CD4-positive, alpha-beta T cell treated with Interleukin-21 for 1 hour (primary cell): ENCODE data around the gene PAPPA.

Experiments
- DNase-seq: peaks from one replicate; pipeline ENCODE4 v3.0.0-alpha.2; 2020

Gene PAPPA

DNA sequence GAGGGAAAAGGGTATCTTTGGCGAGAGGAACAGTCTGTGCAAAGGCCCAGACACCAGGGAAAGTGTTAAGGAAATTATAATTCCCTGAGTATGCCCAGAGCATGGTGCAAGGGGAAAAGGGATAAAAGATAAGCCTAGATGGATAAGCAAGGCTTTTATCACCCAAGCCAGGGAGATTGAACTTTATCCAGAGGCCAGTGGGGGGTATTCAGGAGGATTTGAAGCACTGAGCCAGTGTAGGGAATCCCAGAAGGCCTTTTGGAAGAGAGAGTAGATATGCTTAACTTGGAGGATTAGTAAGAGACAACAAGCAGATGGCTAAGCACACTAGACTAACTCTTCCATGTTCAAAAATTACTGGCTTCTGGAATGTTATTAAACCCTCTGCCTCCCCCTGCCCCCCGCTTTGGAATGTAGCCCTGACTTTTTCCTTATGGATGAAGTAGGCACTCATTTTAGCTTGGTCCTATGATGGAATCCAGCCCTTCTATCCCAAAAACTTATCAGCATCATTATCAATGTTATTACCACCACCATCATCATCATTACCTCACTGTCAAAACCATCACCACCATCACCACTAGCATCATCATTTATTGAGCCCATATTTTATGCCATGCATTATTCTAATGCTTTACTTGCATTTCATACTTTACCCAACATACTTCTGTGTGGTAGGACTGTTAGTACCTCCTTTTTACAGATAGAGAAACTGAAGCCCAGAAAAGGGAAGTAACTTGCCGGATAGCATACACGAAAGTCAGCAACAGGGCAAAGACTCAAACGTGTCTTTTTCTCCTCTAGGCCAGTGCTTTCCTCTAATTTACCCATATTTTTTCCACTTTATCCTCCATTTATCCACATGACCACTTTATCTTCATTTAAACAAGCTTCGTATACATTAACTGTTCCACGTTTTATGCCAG is 237.0 kb downstream of the PAPPA start:
- DNase-seq = no peak

DNA sequence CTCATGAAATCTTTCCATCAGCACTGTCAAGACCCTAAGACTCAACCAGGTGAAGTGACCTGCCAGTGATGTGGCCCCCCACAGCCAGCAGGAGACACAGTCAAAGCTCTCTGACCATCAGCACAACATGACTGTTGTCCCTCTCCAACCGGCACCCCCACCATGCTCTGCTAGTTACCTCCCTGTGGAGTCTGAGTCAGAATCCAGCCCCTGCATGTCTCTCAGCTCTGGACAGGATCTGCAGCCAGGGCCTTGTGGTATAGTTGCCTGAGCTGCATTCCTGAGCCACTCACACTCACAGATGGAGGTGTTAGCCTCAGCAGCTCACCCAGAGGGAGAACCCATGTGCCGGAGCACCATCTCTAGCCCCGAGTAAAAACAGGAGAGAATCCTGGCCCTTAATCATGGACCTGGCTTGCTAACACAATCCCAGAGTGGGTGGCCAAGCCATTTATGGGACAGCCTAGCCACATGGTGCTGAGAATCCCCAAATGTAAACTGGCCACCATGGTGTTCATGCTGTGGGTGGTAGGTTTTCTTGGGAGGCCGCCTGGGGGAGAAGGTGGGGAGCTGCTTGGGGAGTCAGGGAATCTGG is 237.8 kb downstream of the PAPPA start:
- DNase-seq = no peak

DNA sequence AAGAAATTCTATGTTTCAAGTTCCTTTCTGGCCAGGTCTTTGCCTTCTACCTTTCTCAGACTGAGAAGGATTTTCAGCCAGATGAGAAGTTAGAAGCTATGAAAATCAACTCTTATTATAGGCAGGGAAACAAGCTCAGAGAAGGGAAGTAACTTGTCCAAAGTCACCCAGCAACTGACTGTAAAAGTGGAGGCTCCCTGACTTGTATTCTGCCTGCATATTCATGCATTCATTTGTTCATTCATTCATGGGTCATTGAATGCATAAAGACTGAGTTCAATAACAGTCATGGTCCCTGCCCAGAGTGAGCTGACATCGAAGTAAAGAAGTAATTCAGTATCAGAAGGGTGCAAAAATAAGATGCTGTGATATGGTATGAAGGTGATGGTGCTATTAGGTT is 239.6 kb downstream of the PAPPA start:
- no peak for DNase-seq

DNA sequence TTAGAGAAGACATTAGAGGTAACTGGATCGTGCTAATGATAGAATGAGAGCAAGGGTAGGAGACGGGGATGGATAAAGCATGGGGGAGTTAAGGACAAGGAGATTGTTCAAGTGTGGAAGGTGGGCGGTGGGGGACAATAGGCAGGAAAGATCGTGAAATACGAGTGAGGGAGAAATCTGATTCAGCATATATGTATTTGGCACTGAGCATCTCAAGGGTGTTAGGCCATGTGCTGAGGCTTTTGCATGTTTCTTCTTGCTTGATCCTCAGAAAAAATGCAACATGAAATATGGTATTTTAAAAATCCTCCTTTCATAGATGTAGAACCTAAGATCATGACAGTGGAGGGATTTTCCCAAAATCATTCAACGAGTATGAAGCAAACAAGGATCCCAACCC is 240.5 kb downstream of the PAPPA start:
- DNase-seq = no peak

DNA sequence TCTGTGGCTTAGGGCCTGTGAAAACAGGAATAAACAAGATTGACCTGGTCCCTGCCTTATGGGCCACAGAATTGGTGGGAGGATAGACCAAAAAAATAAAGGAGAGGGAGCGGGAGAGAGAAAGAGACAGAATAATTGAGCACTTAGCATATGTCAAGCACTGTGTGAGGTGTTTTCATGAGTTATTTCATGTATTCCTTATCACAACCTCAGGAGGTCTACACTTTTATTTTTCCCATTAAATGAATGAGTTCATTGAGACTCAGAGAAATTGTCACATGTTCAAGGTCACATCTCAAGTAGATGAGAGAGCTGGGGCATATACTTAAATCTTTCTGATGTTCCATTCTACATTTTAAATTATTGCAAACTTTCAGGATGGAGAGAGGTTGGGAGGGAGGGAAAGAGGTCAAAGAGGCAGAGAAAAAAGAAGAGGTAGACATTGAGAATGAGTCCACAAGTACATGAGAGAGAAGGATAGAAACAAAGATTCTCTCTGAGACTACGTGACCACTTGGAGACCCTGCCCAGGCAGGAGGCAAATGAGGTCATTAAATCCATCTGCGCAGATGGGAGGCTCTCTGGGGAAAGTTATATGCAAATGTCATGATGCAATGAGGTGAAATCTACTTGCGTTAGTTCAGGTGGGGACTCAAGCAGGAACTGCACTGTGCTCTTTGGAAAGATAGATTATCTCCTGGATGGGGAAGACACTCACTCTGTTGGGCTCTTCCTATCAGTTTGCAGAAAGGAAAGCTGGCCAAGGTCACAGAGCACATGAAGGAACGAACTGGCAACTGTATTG is 241.5 kb downstream of the PAPPA start:
- no peak for DNase-seq

DNA sequence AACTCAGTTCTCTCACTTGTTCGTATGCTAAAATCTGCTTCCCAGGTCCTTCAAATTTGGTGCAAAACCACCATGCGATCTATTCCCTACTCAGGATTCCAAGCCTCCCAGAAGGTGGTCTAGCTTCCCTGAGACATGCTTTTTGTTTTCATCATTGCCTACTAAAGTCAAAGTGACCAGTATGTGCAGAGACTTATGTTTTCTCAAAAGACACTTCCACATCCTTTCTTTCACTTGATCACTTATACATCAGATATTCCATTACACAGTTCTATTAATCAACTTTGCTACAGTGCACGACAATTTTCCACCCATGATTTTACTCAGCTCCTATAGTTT is 242.1 kb downstream of the PAPPA start:
- DNase-seq = no peak

DNA sequence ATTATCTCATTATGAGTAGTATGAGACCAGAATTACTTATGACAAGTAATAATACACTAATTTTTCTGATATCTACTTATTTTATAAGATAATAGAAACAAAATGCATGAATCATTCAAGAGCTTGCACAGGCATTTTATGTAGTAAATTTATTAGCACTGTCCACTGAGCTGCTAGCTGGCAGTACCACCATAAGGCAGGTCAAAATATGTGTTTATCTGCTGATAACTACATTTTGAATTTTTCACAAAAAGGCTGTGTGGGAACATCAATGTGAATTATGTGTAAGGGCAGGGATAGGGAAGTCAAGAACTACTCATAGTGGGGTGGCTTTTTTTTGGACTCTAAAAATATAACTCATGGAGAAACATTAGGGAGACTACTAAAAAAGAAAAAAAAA is 249.6 kb downstream of the PAPPA start:
- no peak for DNase-seq

DNA sequence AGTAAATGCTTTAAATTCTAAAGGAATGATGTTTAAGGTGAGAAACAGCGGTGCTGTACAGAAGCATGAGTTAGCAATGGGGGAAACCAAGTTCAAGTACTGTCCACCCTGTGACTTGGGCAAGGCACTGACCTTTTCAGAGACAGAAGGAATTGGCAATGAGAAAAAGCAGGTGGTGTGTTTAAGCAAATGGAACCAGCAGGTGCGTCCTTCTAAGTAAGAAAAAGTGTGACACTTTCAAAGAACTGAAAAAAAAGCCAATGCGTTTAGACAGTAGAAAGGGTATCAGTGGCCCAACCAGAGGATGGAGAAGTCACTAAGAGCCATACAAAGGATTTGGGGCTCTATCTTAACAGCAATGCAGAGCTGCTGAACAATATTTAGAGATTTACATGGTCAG is 250.6 kb downstream of the PAPPA start:
- no peak for DNase-seq

DNA sequence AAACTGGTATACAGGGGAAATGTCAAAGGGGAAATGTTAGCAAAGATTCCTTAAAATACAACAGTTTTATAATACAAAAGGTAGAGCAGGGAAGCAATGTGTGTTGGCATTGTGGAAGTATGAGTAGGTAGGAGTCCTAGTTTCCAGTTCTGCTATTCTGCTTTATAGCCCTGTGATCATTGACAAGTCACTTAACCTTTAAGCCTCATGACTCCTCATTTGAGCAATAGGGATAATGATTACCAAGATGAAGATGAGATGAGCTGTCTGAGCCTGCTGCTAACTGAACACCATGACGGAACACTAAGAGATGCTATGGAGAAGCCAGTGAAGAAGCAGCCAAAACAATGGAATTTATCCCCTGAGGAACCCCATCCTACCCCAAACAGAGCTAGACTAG is 251.7 kb downstream of the PAPPA start:
- DNase-seq = no peak

DNA sequence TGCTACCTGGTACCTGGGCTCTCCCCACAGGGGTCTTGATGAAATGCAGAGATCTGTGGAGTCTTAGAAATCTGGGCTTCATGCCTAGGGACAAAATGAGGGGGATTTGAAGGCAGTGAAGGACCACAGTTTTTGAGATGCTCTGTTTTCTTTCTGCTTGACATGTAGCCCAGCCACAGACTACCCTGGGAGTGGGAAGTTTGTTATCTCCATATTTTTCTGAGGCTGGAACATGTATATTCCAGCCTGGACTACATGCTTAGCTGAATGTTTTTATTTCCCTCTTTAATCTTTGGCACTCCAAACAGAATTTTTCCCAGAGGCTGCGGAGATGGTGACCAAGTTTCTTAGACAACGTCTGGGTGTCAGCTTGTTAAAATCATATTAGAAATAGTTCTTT is 252.9 kb downstream of the PAPPA start:
- no peak for DNase-seq

DNA sequence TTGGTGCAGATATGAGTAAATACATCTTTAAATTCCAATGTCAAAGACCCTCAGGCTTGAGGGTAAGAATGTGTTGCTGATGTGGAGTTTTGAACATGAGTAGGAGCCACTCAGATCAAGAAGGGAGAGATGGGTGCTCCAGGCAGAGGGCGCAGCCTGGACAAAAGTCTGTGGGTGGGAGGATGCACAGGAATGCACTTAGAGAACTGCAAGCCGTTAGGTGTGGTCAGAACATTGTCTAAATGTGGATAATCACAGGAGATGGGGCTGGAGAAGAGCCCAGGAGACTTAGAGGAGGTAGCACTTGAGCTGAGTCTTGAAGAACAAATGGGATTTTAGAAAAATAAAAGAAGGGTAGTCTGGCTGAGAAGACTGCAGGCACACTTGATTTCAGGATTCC is 255.5 kb downstream of the PAPPA start:
- DNase-seq = no peak

DNA sequence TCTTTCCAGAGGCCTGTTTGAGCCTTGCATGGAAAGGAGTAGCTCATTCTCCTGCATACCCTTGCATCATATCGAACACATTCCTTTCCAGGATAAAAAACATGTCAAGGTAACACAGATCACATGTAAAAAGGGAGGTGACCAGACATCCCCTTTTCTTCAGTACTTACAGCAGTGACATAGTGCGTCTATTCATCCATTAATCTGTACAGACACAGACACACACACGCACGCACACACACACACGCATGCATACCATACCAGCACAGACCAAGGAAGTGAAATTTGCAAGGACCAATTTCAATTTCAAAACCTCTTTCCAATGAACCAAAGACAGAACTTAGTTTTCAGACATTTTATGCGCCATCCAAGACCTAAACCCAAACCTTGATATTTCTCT is 256.0 kb downstream of the PAPPA start:
- DNase-seq = no peak

DNA sequence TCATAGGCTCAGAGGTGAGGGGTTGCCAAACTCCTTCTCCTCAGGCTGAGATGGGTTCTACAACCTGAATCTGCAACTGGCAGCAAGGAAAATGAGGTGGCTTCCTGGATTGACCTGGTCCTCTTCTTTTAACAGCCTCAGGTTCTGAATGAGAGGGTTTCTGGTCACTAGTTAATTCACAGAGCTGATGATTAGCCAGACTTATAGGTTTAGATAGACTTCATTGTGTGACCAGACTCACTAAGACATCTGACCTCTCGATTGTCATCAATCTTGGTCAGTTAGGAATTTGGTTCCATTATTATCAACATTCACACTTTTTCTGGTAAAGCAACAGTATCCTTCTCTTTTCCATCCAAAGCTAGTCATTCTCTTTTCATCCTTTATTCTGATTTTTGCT is 257.9 kb downstream of the PAPPA start:
- no peak for DNase-seq

DNA sequence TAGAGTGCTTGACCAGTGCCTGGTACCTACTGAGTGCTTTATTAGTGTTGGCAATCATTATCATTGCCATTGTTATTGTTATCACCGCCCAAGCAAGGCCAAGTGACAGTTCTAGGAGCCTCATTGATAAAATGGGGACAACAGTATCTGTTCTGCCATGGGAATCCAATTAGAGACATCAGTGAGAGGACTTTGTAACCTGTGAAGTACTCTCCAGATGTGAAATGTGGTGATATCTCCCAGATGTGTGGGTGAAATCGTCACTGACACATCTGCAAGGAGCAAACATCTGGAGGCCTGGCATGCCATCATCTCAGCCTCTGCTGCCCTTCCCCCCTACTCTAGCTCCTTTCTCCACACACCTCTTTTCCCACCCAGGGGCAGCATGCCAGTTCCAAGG is 260.8 kb downstream of the PAPPA start:
- DNase-seq = no peak

DNA sequence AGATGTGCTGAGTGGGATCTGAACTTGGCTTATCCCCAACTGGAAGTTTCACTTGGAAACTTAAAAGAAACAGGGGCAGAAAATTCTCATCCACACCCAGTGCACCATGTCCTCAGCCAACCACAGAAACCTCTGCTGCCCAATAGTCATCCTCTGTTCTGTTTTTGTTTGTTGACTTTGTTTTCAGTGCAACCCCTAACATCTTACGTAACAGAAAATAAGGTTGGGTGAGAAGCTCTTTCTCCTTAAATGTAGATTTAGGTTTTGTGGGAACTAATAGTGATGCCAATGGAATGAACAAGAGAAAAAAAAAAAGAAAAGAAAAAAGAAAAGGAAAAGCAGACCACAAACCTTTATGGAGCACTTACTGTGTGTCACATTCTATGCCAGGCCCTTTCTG is 262.8 kb downstream of the PAPPA start:
- no peak for DNase-seq

DNA sequence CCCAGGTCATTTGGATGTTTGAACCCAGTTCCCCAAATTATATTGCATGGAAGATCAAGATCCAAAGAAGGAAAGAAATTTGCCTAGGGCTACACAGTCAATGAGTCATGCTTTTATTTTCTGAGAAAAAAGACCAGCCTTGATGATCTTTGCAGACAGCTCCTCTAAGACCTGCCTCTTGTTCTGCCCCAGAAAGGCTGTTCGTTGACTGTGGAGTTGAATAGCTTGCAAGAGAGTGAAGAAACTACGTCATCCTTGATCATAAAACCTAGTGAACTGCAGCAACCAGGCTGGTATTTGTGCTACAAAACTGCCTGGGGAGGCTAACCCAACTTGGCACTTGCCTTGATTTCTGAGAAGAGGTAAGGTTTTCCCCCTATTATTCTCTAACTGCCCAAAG is 263.9 kb downstream of the PAPPA start:
- no peak for DNase-seq

DNA sequence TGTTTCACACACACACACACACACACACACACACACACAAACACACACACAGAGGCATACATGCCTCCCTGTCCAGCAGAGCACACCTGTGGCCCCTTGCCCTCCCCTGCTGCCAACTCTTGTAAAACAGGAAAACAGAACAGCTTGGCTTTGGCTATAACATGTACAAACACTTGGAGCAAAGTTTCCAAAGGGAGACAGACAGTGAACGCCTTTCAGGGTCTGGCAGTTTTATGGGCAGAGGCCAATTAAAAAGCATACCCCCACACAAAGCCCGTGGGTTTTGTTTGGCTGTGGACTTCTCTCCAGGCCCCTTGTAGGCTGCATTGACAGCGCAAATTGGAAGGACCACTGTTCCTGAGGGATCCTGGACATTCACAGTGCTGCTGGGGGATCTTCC is 265.6 kb downstream of the PAPPA start:
- no peak for DNase-seq

DNA sequence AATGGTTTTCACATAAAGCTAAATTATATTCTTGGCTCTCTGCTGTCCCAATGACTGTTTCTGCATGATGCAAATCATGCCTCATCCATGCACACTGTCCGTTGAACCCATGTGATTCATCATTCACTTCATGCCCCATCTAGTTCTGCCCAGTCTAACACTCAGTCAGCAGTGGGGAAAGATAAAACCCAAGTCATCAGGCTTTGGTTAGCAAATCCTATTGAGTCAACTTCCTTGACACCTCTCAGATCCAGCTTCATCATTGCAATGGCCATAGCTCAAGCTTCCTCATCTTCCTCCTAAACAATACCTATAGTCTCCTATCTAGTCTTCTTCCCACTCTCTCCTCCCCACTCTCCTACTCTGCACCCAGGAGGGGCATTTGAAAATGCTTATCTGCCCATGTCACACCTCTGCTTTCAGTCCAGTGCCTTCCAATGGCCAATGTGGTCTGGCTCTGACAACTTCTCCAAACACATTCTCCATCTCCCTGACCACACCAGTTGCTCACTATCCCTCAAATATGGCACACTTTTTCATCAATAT is 267.5 kb downstream of the PAPPA start:
- no peak for DNase-seq

DNA sequence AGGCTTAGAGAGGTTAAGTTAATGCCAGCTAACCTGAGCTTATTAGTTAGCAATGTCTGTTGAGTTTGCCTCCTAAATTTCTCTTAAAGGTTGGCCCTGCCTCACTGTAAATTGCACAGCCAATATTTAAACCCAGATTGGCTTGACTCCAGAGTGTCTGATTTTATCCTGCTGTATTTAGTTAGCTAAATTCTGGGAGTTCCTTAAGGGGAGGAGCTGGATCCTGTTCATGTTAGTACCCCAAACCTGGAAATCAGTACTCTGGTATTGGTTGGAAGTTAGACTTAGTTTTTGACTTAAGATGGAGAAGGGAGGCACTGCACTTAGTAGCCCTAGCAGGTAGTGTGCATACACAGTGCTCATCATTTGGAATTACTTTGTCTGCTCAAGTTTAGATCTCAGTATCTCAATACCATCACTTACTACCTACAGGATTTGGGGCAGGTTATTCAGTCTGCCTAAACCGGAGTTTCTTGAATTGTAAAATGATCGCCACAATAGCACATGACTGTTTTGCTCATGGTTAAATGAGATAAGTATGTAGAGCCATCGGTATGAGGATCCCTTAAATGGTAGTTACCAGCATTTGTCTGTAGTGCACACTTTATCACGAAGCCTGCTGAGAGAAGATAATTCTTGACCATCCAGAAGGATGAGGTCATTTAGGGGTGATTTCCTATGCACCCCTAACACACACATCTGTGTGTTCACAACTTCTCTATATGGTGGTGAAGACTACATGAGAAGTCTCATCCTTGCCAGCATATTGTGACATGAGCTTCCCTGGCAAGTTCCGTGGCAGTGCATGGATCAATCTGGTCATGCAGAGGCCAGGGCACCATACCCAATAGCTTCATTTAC is 268.8 kb downstream of the PAPPA start:
- DNase-seq = no peak

DNA sequence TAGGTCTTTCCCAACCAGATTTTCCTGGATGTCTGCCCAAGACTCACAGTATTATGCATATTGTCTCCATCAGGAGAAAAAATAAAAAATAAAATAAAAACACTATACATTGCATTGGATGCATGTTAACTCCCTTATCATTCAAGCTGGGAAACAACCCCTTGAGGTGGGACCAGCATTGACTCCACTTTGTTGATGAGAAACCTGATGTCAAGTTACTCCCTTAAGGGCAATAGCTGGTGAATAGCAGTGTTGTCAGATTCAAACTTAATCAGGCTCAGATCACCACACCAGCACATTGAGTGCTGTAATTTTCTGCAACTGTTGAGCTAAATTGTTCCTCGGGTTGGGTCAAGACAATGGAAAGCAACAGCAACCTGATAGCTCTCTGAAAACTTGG is 269.6 kb downstream of the PAPPA start:
- DNase-seq = no peak

DNA sequence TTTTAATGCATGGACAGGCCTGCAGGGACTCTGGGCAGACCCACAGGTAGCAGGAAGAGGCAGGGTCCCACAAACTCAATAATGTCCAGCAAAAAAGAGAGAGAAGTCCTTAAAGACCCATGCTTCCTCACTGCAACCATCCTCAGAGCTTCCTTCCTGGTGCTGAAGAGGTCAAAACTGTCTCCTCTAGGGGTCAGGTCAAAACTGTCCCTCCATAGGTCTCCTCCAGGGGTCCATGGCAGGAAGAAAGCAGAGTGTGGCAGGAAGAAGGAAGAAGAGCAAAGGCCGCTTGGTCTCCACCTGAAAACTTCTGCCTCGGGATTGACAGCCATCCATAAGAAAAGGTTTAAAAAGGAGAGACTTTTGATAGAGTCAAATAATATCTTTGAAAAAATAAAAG is 271.7 kb downstream of the PAPPA start:
- DNase-seq = no peak

DNA sequence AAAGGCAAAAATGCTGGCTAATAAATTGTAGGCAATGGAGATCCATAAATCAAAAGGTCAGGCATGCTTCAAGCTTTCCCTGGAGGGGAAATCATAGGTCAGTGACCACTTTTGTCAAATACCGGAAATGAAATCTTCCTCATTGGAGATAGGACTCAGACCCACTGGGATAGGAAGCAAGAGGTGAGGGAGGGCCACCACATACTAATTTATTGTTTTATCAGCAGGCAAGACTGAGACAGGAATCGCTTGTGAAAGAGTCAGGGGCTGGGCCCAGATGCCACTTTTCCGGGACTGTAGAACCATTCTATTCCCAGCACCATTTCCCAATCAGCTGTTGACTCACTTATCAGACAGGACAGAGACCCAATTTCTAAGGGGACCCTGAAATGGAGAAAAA is 277.3 kb downstream of the PAPPA start:
- no peak for DNase-seq

DNA sequence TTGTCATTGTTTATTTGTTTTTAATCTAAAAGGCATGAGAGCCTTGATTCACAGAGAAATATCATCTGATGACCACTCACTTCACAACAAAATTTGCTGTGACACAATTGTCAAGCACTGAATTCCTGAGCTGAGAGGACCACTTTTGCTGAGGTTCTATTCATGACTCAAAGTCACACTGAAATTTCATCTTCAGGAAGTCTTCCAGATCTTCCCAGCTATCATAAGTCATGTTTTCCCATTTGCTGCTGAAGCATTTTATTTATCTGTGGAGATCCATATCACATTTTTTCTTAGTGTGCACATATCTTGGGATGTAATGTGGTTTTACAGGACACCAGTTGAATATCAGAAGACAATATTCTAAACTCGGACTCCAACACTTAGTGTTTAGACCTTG is 278.5 kb downstream of the PAPPA start:
- no peak for DNase-seq
